CMK (cell line): ENCODE data around the gene NPBWR2.

ENCODE experiments used
- DNase-seq: peaks from one replicate; pipeline ENCODE4 v3.0.0-alpha.2; 2010; ENCODE audit warnings: low read depth

The NPBWR2 gene, protein sequence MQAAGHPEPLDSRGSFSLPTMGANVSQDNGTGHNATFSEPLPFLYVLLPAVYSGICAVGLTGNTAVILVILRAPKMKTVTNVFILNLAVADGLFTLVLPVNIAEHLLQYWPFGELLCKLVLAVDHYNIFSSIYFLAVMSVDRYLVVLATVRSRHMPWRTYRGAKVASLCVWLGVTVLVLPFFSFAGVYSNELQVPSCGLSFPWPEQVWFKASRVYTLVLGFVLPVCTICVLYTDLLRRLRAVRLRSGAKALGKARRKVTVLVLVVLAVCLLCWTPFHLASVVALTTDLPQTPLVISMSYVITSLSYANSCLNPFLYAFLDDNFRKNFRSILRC

DNA sequence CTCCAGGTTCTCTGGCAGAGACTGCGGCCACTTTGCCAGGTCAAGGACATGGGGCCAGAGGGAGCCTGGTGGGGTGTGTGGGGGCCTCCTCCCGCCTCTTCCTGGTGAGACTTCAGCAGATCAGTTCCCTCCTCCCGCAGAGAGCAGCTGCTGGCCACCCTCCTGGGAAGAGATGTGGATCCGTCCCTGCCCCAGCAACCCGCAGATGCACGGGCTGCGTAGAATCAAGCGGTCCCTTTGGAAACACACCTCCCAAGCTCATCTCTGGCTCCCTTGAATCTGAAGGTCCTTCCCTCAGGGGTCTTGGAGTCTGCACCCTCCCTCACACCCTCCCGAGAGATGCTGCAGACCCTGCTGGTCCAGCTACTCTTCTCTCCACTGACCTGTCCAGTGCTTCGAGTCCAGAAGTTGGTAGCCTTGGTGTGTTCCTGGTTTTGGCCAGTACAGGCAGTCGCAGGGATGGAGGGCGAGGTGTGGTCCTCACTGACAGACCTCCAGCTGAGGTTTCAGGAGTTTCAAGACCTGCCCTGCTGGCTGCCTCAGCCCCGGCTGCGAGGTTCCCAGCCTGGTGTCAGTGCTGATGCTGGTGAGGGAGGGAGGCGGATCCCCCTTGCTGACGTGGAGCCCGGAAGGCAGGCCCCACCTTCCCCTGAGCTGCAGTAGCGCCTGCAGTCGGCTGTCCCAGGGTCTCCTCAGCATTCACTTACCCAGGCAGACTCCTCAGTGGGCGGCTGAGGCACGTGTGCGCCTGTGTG, at the start of gene NPBWR2:
NPBWR2 (minus strand) TSS at position 585 of the 755 bp plus-strand sequence. CDS start 734 bp downstream, outside the sequence.
- no peak for DNase-seq

DNA sequence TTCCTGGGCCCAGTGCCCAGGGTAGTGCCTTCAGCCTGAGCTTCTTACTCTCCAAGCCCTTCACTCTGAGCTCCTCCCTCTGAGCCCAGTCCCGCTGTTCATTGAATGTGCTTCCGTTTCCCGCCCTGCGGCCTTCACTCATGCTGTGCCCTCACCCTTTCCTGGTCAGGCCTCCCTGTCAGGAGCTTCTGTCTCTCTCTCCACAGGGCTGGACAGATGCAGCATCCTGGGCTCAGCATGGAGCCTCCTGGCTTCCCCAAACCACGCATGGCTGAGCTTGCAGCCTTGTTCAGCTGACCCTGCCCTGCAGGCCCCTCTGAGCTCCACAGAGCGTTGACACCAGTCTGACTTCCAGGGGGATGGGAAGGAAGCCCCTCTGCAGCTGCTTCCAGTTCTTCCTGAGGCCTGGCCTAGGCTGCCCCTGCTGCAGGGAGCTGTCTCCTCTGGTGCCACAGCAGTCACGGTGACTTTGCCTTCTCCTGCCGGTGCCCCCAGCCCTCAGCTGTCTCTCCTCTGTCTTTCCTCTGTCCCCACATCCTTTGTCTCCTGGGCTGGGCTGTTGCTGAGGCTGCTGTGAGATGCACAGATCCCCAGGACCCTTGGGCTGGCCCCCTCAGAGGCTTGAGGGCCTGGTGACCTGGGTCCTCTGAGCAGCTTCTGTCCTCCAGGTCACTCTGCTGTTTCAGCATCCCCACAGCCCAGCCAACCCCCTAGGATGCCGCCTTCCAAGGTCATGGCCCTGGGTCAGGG, 48.9 kb upstream of the NPBWR2 start:
- no peak for DNase-seq

DNA sequence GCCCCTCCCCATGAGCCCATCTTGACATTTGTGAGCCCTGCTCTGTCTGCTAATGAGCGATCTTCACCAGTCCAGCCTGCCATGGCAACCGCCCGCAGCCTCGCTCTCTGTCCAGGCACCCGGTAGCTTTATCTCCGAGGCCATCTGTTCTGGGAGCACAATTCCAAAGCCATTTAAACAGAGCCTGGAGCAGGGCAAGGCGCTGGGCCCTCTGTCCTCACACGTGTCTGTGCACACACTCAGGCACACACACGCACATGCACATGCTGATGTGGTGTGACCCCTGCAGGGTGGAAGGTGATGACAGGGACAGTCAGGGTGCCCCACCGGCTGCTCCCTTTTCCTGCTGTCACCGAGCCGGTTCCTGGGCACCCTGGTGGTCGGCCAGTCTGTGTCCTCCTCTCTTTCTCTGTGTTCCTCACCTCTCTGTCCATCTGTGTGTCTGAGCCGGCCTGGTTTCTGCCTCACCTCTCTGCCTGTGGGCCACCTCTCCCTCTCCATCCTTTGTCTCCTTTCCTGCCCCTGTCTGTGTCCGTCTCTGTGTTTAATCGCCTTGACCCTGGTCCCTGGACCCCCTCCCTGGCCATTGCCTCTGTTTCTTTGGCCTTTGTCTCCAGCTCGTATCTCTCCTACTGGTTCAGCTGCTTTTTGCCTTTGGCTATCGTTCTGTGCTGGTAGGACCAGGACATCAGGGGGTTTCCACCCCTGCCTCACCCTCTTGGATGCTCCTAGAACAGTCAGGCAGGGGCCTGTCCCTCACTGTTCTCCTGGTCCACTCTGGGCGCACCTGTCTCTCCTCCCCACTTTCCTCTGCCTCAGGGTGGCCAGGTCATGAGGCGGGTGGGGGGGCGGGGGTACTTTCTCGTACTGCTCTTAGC, 48.1 kb upstream of the NPBWR2 start:
- no peak for DNase-seq

DNA sequence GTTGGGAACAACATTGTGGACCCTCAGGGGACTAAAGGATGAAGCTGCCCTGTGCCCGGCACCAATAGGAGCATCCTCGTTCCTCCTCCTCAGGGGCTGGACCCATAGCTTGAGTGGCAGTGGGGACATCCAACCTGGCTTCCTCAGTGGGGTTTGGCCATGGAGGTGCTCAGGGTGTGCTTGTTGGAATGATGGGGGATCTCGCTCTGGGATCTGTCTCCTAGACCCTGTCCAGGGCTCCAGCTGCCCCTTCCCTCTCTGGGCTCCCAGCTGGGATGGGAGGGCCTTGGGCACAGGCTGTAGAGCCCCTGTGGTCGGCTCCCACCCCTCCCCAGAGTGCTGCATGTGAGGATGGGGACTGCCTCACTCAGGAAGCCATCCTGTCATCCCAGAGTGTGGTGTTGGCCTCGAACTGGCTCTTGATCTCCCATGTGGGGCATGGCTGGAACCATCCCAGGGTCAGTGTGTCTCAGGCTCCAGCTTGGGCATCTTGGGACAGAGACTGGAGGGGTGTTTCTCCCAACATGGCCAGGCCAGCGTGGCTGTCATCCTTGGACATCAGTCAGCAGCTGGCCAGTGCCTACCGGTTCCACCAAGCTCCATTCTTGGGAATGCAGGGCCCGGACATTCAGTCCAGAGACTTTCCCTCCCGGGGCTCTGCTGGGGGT, 47.4 kb upstream of the NPBWR2 start:
- no peak for DNase-seq

DNA sequence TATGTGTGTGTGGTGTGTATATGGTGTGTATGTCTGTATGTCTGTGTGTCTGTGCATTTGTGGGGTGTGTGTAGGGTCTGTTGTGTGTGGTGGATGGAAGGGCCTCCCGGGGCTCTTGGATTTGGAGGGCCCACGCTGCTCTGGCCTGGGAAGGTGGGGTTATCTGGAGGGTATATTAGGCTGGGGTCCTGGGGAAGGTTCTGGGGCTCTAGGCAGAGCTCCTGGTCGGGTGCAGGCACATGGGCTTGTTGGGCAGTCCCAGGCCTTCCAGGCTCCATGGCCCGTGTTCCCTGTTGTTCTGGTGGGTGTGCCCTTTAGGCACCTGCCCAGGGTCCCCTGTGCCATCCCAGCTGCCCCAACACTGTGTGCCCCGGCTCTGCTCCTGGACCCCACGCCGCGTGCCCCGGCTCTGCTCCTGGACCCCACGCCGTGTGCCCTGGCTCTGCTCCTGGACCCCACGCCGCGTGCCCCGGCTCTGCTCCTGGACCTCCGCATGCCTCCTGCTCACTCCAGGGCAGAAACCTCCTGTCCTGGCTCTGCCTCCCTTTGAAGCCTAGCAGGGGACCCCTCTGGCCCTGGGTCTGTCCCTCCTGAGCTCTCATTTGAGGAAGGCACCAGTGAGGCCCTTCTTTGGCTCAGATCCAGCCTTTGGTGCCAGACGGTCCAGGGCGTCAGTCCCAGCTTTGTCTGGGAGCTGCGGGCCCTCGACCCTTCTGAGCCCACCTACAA, 46.7 kb upstream of the NPBWR2 start:
- DNase-seq: no peak

DNA sequence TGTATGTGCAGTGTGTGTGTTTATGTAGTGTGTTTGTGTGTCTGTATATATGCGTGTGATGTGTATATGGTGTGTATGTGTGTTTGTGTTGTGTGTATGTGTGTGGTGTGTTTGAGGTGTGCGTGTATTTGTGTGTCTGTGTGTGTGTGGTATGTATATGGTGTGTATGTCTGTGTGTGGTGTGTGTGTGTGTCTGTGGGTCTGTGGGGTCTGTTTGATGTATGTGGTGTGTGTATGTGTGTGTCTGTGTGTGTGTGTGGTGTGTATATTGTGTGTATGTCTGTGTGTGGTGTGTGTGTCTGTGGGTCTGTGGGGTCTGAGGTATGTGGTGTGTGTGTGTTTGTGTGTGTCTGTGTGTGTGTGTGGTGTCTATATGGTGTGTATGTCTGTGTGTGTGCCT, 46.0 kb upstream of the NPBWR2 start:
- no peak for DNase-seq

DNA sequence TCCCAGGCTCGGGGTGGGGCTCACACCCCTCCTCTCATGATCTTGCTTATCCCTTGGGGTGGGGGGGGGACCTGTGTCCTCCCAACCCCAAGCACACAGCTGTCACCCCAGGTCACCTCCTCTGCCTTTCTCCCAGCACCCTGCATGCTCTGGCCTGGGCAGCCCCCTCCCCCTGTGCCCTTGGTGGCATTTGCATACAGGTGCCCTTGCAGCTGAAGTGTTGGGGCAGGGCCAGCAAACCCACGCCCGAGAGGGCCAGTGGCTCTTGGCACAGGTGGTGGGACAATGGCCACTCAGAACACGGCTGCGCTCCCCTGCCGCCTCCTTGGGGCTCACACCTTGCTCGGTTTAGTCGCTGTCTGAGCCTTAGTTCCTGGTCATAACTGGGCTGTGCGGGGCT, 45.5 kb upstream of the NPBWR2 start:
- no peak for DNase-seq

DNA sequence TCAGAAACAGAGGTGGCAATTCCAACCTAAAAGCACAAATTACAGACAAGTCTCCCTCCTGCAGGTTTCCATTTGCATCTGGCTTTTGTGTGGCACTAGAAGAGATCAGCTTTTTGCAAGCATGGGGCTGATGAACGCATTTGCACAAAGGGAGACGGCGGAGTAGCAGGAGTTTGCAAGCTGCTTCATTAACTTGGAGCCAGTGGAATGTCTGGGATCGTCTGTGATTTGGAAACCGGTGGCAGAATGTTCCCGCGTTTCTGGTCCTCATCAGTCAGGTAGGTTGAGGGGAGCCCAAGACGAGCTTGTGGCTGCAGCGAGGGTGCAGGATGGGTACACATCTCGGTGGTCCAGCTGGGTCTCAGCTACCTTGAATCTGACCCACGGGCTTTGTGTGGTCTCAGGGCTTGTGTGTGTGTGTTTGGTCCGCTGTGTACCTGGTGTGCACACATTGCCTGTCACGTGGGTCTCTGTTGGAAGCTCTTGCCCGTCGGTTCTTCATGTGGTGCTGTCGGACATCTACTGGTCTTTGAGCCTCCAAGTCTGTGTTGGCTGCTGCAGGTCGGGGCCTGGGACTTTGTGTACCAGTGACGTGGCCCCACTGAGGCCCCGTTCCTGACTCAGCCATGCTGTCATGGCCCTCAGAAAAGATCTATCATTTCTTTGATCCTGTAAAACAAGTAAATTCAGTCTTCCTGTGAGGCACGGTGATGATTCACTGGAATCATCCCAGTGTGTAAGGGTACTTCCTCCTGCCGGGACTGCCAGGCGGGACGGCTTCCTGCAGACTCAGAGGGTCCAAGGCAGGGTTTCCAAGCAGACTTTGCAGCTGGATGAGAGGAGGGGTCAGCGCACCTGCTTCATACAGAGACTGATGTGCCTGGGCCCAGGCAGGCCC, 44.5 kb upstream of the NPBWR2 start:
- no peak for DNase-seq

DNA sequence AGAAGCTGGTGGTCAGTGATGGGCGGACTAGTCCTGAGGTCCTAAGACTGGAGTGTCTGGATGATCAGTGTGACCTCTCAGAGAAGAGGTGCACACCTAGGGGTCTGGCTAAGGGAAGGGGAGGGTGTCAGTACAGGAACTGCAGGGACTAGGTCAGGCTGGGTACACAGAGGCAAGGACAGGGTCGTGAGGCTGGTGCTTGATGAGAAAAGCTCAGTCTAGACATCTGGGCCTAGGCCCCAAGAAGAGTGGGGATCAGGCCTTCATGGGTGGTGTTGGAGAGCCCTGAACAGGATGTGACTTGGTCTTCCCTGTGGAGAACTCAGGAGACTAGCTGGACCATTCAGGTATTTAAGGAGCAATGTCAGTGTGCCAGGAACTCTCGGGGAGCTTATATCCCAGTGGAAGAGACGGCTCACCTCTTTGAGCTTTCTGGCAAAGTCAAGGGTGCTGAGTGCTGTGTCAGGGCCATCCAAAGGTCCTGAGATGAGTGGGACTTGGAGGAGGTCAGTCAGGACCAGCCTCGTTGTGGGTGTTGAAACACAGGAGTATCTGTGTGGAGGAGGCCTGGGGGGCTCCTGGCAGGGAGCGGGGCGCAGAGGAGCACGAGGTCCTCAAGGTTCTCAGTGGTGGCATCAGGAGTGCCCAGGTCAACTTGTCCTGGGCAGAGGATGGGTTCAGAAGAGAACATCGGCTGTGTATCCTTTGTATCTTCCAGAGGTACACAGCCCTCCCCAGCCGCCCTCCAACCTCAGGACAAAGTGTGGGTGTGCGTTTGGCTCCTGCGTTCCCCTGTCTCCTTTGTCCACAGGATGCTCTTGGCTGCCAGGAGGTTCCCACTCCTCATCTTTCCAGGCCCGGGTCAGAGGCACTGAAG, 43.6 kb upstream of the NPBWR2 start:
- no peak for DNase-seq

DNA sequence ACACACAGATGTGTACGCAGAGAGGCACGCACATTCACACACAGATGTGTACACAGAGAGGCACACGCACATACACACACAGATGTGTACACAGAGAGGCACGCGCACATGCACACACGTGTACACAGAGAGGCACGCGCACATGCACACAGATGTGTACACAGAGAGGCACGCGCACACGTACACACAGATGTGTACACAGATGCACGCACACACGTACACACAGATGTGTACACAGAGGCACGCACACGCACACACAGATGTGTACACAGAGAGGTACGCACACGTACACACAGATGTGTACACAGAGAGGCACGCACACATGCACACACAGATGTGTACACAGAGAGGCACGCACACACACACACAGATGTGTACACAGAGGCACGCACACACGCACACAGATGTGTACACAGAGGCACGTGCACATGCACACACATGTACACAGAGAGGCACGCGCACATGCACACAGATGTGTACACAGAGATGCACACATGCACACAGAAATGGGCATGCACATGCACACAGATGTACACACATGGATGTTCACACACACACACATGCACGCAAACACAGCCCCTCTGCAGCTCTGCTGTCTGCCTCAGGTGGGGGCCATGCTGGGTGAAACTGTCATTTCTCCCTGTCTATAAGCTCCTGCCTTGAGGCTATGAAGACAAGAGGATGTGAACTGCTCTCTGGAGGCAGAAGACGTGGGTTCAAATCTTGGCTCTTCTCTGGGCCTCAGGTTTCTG, 42.6 kb upstream of the NPBWR2 start:
- no peak for DNase-seq

DNA sequence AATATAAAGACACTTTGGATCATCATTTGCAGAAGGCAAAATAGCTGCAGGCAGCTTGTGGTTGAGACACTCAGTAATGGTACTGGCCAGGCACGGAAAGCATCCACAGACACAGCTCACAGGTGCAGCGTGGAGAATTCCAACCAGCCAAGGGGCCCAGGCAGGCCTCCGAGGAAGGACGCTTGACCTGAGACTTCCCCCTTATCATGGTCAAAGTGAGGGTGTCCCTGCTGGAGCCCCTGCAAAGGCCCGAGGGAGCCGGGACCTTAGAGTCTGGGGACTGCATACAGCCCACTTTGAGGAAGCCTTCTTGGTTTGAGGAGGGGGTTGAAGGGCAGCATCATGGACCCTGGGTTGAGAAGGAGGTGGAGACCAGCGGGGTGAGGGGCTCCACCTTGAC, 41.8 kb upstream of the NPBWR2 start:
- no peak for DNase-seq

DNA sequence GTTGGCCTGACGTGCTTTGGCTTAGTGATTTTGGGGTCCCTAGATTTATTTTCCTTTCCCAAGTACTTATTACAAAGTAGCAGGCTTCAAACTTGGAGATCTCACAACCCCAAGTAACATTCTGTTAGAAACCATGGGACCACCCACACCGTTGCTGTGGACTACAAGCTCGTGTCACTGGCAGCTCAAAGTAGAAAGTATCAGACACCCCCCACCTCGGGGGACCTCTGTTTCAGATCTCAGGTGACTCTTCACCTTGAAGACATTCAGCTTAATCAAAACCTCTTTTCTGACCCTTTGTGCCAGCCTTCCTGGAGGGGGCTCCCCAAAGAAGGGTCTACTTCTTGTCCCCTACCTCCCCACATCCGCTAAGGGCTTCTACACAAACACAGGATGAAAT, 41.2 kb upstream of the NPBWR2 start:
- no peak for DNase-seq

DNA sequence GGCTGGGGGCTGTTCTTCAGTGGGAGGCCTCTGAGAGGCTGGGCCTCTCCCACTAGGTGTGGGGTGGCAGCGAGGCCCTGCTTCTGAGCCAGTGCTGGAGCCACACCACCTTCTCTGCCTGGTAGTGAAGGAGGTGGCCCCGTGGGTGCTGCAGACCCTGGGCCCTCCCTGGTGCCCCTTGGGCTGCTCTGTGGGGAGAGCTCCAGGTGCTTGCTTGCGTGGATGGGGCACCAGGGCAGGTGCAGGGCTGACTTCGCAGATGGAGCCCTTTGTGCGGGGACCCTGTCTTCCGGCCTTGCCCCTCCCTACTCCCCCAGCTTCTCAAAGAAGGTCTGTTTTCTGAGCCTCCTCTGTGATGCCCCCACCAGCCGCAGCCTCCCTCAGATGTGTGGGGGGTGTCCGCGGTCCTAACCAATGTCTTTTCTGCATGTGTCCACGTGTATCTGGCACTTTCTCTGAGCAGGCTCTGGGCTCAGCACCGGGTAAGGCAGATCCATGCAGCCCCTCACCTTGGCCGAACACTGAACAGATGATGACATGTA, 39.6 kb upstream of the NPBWR2 start:
- no peak for DNase-seq

DNA sequence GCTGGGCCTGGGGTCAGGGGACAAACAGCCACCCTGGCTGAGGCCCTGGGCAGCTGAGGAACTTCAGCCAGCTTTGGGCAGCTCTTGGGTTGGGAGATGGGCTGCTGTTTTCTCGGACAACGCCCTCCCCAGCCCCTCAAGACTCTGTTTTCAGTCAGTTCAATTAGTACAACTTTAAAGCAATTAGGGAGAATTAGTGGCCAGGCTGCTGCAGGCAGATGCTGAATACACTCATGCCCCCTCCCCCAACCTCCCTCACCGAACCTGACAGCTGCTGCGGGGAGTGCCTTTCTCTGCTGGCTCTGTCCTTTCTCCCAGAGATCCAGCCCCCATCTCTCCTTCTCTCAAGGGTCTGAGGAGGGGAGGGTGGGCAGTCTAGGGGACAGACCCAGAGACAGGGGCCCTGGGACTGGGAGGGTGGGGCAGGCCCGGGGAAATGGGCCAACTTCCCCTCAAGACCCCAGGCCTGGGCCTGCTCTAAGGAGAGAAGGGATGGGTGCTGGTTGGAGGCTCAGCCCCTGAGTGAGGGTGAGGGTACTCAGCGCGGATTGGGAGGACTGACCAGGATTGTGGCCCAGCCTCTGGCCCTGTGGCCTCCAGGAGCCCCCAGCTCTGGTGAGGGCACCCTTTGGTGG, 39.1 kb upstream of the NPBWR2 start:
- DNase-seq: no peak

DNA sequence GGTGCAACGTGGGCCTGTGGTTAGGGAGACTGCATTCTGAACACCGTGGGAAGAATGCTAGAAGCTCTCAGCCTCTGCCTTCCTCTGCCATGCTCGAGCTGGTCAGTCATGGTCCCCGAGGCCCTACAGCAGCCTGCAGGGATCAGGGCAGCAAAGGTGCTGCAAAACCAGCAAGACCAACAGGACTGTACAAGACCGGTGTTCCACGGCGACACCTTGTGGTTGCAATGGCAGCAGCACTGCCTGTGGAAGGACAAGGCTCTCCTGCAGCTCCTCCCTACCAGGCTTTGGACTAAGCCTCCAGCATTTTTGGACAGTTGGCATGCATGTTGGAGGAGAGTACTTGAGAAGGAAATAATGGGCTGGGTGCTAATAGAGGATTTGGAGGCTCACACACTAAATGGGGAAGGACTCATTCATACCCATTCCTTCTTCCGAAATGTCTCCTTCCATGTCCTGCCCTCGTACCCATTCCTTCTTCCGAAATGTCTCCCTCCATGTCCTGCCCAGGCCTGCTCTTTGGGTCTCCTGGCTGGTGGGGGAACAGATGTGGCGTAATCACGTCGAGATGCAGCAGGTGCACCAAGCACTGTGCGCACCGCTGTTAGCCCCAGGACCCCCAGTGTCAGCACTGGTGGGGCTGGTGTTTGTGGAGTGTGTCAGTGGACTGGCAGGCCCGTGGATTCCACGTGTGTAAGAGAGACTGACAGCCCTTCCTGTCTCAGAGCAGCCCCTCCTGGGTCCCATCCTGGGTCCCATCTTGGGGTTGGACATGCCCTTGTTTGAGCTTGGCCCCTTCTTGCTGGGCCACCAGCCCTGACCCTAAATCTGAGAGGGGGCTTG, 38.3 kb upstream of the NPBWR2 start:
- peak; percentile 12 for DNase-seq
